Type B pancreatic cell (in vitro differentiated cells): ENCODE results near the gene B2M. TPM values are rescaled to one million over a fixed set of nuclear protein-coding genes. Genes with fewer than 3 reads are reported as not detected.
"Not testable (repeated sequence)": the region's sequence is repeated elsewhere in the genome, so short reads cannot be mapped to it uniquely, and the experiment has no call there.

Source experiments
- DNase-seq: peaks from one replicate; pipeline ENCODE4 v3.0.0; 2021; ENCODE audit warnings: mixed read lengths; ENCODE audit not compliant: unreplicated experiment; ENCODE audit errors: extremely low spot score
- H3K27ac Mint-ChIP-seq: 2 replicates; pipeline ENCODE4 v1.8.0; 2021; ENCODE audit warnings: mild to moderate bottlenecking, mixed read lengths
- H3K27me3 Mint-ChIP-seq: 2 replicates; pipeline ENCODE4 v1.8.0; 2021; ENCODE audit warnings: mixed read lengths
- H3K36me3 Mint-ChIP-seq: 2 replicates; pipeline ENCODE4 v1.8.0; 2021; ENCODE audit warnings: mixed read lengths
- H3K4me1 Mint-ChIP-seq: one replicate; pipeline ENCODE4 v1.8.0; 2021; ENCODE audit warnings: mixed read lengths; ENCODE audit not compliant: unreplicated experiment
- H3K4me3 Mint-ChIP-seq: 2 replicates; pipeline ENCODE4 v1.8.0; 2021; ENCODE audit warnings: mild to moderate bottlenecking, mixed read lengths
- H3K9me3 Mint-ChIP-seq: 2 replicates; pipeline ENCODE4 v1.8.0; 2021; ENCODE audit warnings: mixed read lengths
- total RNA-seq: library from RNA; stranded (reverse); gene quantifications from 2 replicates; pipeline ENCODE4 v1.2.1, GENCODE V29; 2021; ENCODE audit warnings: low replicate concordance
- TF ChIP-seq, protein P1 (sequence below): fragments of 200-600 bp; sonication (generic); conservative IDR thresholded peaks from 2 replicates; pipeline ENCODE4 v1.5.0; 2021; ENCODE audit warnings: antibody characterized with exemption, mild to moderate bottlenecking

B2M gene
- total RNA-seq, 1 donor from 2014 or later, result 400 TPM

- Mint-ChIP-seq H3K4me3 (no peak overlapping the region), H3K27ac (no peak overlapping the region), H3K27me3 (peaks cover 19% of the 10 kb centered on the region), H3K9me3 (no peaks in the 10 kb centered on the region), H3K36me3 (no peaks in the 10 kb centered on the region), H3K4me1 (no peaks in the 10 kb centered on the region)
- no peak for DNase-seq
- TF ChIP-seq, protein P1, sequence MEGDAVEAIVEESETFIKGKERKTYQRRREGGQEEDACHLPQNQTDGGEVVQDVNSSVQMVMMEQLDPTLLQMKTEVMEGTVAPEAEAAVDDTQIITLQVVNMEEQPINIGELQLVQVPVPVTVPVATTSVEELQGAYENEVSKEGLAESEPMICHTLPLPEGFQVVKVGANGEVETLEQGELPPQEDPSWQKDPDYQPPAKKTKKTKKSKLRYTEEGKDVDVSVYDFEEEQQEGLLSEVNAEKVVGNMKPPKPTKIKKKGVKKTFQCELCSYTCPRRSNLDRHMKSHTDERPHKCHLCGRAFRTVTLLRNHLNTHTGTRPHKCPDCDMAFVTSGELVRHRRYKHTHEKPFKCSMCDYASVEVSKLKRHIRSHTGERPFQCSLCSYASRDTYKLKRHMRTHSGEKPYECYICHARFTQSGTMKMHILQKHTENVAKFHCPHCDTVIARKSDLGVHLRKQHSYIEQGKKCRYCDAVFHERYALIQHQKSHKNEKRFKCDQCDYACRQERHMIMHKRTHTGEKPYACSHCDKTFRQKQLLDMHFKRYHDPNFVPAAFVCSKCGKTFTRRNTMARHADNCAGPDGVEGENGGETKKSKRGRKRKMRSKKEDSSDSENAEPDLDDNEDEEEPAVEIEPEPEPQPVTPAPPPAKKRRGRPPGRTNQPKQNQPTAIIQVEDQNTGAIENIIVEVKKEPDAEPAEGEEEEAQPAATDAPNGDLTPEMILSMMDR, result no peak
Observed at GRCh38 chr15:44694416-44694815, 16.9 kb upstream of the B2M start.

GRCh38 chr15:44695294-44695693, 16.0 kb upstream of the B2M start:
- H3K4me1 Mint-ChIP-seq, result no peaks in the 10 kb centered on the region
- no peaks in the 10 kb centered on the region for H3K36me3 Mint-ChIP-seq
- no peaks in the 10 kb centered on the region for H3K9me3 Mint-ChIP-seq
- no peak for DNase-seq
- TF ChIP-seq, protein P1, result no peak
- no peak overlapping the region for H3K27ac Mint-ChIP-seq
- H3K27me3 Mint-ChIP-seq, result peaks cover 24% of the 10 kb centered on the region
- no peak overlapping the region for H3K4me3 Mint-ChIP-seq

DNA sequence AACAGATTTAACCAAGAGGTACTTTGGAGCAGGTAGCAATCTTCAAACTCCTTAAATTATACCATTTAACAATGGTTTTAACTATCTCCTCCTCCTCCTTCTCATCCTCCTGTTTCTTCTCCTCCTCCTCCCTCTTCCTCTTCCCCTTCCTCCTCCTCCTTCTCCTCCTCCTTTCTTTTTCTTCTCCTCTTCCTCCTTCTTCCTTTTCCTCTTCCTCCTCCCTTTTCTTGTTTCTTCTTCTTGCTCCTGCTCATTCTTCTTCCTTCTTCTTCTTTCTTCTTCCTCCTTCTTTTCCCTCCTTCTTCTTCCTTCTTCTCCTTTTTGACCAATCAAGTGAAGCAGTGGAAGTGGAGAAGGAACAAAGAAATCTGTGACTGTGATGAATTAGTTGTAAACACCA, 14.3 kb upstream of the B2M start:
- no peaks in the 10 kb centered on the region for H3K36me3 Mint-ChIP-seq
- peaks cover 5% of the 10 kb centered on the region for H3K9me3 Mint-ChIP-seq
- no peak overlapping the region for H3K4me3 Mint-ChIP-seq
- H3K27me3 Mint-ChIP-seq, result peaks cover 29% of the 10 kb centered on the region
- no peak for DNase-seq
- no peaks in the 10 kb centered on the region for H3K4me1 Mint-ChIP-seq
- no peak overlapping the region for H3K27ac Mint-ChIP-seq
- TF ChIP-seq, protein P1, result no peak

GRCh38 chr15:44698641-44699040, 12.7 kb upstream of the B2M start:
- Mint-ChIP-seq H3K4me1 (no peaks in the 10 kb centered on the region), H3K9me3 (peaks cover 5% of the 10 kb centered on the region), H3K27ac (no peak overlapping the region), H3K4me3 (no peak overlapping the region), H3K36me3 (no peaks in the 10 kb centered on the region), H3K27me3 (peaks cover 29% of the 10 kb centered on the region)
- no peak for DNase-seq
- TF ChIP-seq, protein P1, result no peak

DNA sequence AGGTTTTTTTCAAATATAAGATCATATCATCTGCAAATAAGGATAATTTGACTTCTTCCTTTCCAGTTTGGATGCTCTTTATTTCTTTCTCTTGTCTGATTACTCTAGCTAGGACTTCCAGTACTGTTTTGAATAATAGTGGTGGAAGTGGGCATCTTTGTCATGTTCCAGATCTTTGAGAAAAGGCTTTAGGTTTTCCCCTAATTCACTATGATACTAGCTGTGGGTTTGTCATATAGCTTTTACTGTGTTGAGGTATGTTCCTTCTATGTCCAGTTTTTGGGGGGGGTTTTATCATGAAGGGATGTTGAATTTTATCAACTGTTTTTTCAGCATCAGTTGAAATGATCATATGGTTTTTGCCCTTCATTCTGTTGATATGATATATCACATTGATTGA, 10.6 kb upstream of the B2M start:
- H3K36me3 Mint-ChIP-seq, DNase-seq, H3K4me1 Mint-ChIP-seq, H3K4me3 Mint-ChIP-seq, H3K9me3 Mint-ChIP-seq, H3K27ac Mint-ChIP-seq: not testable (repeated sequence)
- peaks cover 28% of the 10 kb centered on the region for H3K27me3 Mint-ChIP-seq

GRCh38 chr15:44705986-44706385, 5.3 kb upstream of the B2M start:
- Mint-ChIP-seq H3K36me3 (no peaks in the 10 kb centered on the region), H3K4me1 (peaks cover 1% of the 10 kb centered on the region), H3K27ac (no peak overlapping the region), H3K27me3 (no peaks in the 10 kb centered on the region), H3K9me3 (no peaks in the 10 kb centered on the region), H3K4me3 (no peak overlapping the region)
- DNase-seq, result no peak
- TF ChIP-seq, protein P1, result no peak
